ENCODE data around the gene INAVA. TPM values are rescaled to one million over a fixed set of nuclear protein-coding genes. Genes with fewer than 3 reads are reported as not detected.

The INAVA gene
- total RNA-seq, 1 experiment from 2014 or later: 36.8 TPM

DNA sequence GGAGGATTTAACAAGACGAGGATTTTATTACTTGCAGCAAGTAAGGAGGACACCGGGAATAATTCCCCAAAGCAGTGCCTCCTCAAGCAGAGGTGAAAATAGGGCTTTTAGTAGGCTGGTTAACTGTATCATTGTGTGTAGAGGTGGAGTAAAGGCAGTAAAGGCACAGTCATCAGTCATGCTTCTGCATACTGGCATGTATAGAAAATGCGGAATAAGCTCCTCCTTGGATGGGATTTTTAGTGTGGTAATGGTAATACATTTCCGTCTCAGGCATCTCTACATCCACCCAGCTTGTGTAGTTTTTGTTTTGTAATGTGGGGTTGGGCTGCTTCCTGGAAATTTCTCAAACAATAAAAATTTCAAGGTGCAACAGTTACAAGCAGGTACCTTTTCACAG lies 49.3 kb upstream of the INAVA start:
- no peaks in the 10 kb centered on the region for H3K23me2 ChIP-seq (ENCODE audit: insufficient read length, low read depth, low read length, poor library complexity, severe bottlenecking)
- H2BK15ac ChIP-seq (ENCODE audit: low read depth, low read length): no peak overlapping the region
- H3K9me3 Mint-ChIP-seq: no peaks in the 10 kb centered on the region
- H2BK120ac ChIP-seq (ENCODE audit: low read depth, low read length, poor library complexity, severe bottlenecking): no peak overlapping the region
- no peak for DNase-seq
- WGBS (ENCODE audit: extremely low coverage, insufficient read length, low lambda C conversion rate): no CpG with 5 or more reads among the region's 4 CpGs
- H3K27me3 Mint-ChIP-seq (ENCODE audit: low read depth): no peaks in the 10 kb centered on the region
- peaks cover 7 to 57% (median 42%) of the 10 kb centered on the region in 3 experiments; a peak in 6 of 7 replicates for H3K36me3 Mint-ChIP-seq (ENCODE audit: insufficient read depth in 1 of 3, low read depth in 3 of 3)
- H2BK12ac ChIP-seq (ENCODE audit: insufficient read length, low read depth, low read length): no peak overlapping the region
- no peak overlapping the region for H3K9ac ChIP-seq (ENCODE audit: extremely low read depth, insufficient read length, low read length)
- H3K27ac ChIP-seq (ENCODE audit: insufficient read length, low read depth, low read length): no peak overlapping the region
- no peak overlapping the region for H3K14ac ChIP-seq (ENCODE audit: insufficient read depth, low read length)
- H3K4me1 Mint-ChIP-seq: peaks cover 7 to 14% of the 10 kb centered on the region in 2 experiments
- no peak overlapping the region for H4K8ac ChIP-seq (replicated peaks; ENCODE audit: insufficient read length, low read depth, low read length)
- H2BK5ac ChIP-seq (ENCODE audit: insufficient read length, low read length): no peak overlapping the region
- H3K79me2 ChIP-seq (ENCODE audit: insufficient read depth, low read length): no peaks in the 10 kb centered on the region
- peaks cover 3% of the 10 kb centered on the region; the same call in 1 of the 2 replicates for H3K4me1 ChIP-seq (ENCODE audit: insufficient read depth, low read length)
- H3T11ph ChIP-seq (ENCODE audit: low read length): no peak overlapping the region
- H2AFZ ChIP-seq (ENCODE audit: low read length): no peak overlapping the region
- peak overlapping the region in 1 of 3 experiments; percentile 83; a peak in 1 of 7 replicates for H3K27ac Mint-ChIP-seq
- H4K20me1 ChIP-seq (ENCODE audit: control insufficient read depth, insufficient read depth, insufficient read length): no peaks in the 10 kb centered on the region
- no peak overlapping the region for H3K23ac ChIP-seq (ENCODE audit: insufficient read length, low read depth, low read length)
- no peak overlapping the region for H2BK20ac ChIP-seq (ENCODE audit: low read depth, low read length, poor library complexity, severe bottlenecking)
- no peak overlapping the region for H4K91ac ChIP-seq (ENCODE audit: insufficient read length, low read depth, low read length)
- no peaks in the 10 kb centered on the region for H3K27me3 ChIP-seq (ENCODE audit: insufficient read depth, low read length)
- H2AK5ac ChIP-seq (ENCODE audit: insufficient read length, low read length): no peak overlapping the region
- H3K4me3 Mint-ChIP-seq: no peak overlapping the region
- H3K79me1 ChIP-seq (ENCODE audit: insufficient read depth, low read depth, low read length, poor library complexity, severe bottlenecking): no peaks in the 10 kb centered on the region
- H3K4me2 ChIP-seq (ENCODE audit: insufficient read depth, insufficient read length, low read length): no peak overlapping the region
- H3K9me3 ChIP-seq (ENCODE audit: control insufficient read depth, low read depth, low read length): no peaks in the 10 kb centered on the region
- no peak overlapping the region for H3K18ac ChIP-seq (ENCODE audit: insufficient read length, low read depth, low read length)
- H4K5ac ChIP-seq (ENCODE audit: insufficient read length, low read depth, low read length): no peak overlapping the region
- TF ChIP-seq, protein P1, sequence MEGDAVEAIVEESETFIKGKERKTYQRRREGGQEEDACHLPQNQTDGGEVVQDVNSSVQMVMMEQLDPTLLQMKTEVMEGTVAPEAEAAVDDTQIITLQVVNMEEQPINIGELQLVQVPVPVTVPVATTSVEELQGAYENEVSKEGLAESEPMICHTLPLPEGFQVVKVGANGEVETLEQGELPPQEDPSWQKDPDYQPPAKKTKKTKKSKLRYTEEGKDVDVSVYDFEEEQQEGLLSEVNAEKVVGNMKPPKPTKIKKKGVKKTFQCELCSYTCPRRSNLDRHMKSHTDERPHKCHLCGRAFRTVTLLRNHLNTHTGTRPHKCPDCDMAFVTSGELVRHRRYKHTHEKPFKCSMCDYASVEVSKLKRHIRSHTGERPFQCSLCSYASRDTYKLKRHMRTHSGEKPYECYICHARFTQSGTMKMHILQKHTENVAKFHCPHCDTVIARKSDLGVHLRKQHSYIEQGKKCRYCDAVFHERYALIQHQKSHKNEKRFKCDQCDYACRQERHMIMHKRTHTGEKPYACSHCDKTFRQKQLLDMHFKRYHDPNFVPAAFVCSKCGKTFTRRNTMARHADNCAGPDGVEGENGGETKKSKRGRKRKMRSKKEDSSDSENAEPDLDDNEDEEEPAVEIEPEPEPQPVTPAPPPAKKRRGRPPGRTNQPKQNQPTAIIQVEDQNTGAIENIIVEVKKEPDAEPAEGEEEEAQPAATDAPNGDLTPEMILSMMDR (conservative IDR thresholded peaks at IDR 0.05): no peak
- no peak overlapping the region for H3K4ac ChIP-seq (ENCODE audit: low read depth, low read length)
- H3K56ac ChIP-seq (ENCODE audit: insufficient read length, low read depth, low read length): no peak overlapping the region

Measured in H9 (cell line).